H1 (cell line): Measurements from ENCODE around the gene RBL1. TPM values are rescaled to one million over a fixed set of nuclear protein-coding genes. Genes with fewer than 3 reads are reported as not detected.

ENCODE experiments used
- EZH2 ChIP-seq: fragments of 200-600 bp; sonication (generic); IDR thresholded peaks from 2 replicates; pipeline ENCODE4 v1.7.1; 2012; ENCODE audit warnings: low read depth, mild to moderate bottlenecking, moderate library complexity, low read length, inconsistent platforms; ENCODE audit not compliant: severe bottlenecking
- HDAC2 ChIP-seq, 2 experiments: fragments of 300-600 bp in 1 of 2; sonication (generic) in 1 of 2; IDR thresholded peaks; 2 replicates each; pipeline ENCODE4 v1.6.1; 2011 to 2012; ENCODE audit warnings: low read depth in 2 of 2, low read length in 2 of 2, mild to moderate bottlenecking in 2 of 2, moderate library complexity in 2 of 2, borderline replicate concordance in 1 of 2, inconsistent platforms in 1 of 2
- MAFK ChIP-seq: IDR thresholded peaks from 2 replicates; pipeline ENCODE4 v1.6.1; 2012; ENCODE audit warnings: low read depth, mild to moderate bottlenecking, improper control_type of control experiment, low read length
- SAP30 ChIP-seq: fragments of 300-600 bp; sonication (generic); IDR thresholded peaks from 2 replicates; pipeline ENCODE4 v1.7.1; 2012; ENCODE audit warnings: low read length, moderate library complexity, mild to moderate bottlenecking, inconsistent platforms; ENCODE audit not compliant: insufficient read depth, insufficient replicate concordance
- SIRT6 ChIP-seq: IDR thresholded peaks from one replicate; pipeline ENCODE4 v1.7.1; 2012; ENCODE audit warnings: low read length, inconsistent platforms
- TEAD4 ChIP-seq: IDR thresholded peaks from 2 replicates; pipeline ENCODE4 v1.6.1; 2012; ENCODE audit warnings: low read depth, low read length, inconsistent platforms, mixed read lengths
- polyA plus RNA-seq, 7 experiments: library from polyadenylated mRNA; depleted of rRNA in 3 of 7; stranded (reverse) in 5 of 7; unstranded in 2 of 7; fragments of >200 nt in 5 of 7; fragments of 200-250 nt in 2 of 7; gene quantifications; 1 replicate in 5 of 7; 2 replicates in 1 of 7; 4 replicates in 1 of 7; pipeline versions ENCODE4 v1.2.1 to v1.2.3, GENCODE V29; 2011 to 2013; ENCODE audit warnings: missing spikeins in 2 of 7, mixed read lengths in 2 of 7
- total RNA-seq: library from RNA; stranded (reverse); fragmentation: NEBNext Ultra II Directional; extraction: Animal tissue kit (Norgen Biotek cat#: 25700); gene quantifications from 2 replicates; pipeline ENCODE4 v1.2.1, GENCODE V29; 2021
- TF ChIP-seq, protein P1 (sequence below): fragments of 300-600 bp; sonication (generic); IDR thresholded peaks from 2 replicates; pipeline ENCODE4 v1.7.1; 2012; ENCODE audit warnings: low read length, moderate library complexity, mild to moderate bottlenecking, inconsistent platforms; ENCODE audit not compliant: insufficient replicate concordance
- TF ChIP-seq, protein P2 (sequence below): IDR thresholded peaks from 2 replicates; pipeline ENCODE4 v1.6.1; 2011; ENCODE audit warnings: low read depth, mild to moderate bottlenecking, low read length; ENCODE audit not compliant: insufficient read depth

Gene RBL1
- total and polyA plus RNA-seq, 2 of the 8 experiments (the other 6 are each of a cell fraction or from before 2014, with no cell fraction given) = 3.2 to 12.3 TPM

DNA sequence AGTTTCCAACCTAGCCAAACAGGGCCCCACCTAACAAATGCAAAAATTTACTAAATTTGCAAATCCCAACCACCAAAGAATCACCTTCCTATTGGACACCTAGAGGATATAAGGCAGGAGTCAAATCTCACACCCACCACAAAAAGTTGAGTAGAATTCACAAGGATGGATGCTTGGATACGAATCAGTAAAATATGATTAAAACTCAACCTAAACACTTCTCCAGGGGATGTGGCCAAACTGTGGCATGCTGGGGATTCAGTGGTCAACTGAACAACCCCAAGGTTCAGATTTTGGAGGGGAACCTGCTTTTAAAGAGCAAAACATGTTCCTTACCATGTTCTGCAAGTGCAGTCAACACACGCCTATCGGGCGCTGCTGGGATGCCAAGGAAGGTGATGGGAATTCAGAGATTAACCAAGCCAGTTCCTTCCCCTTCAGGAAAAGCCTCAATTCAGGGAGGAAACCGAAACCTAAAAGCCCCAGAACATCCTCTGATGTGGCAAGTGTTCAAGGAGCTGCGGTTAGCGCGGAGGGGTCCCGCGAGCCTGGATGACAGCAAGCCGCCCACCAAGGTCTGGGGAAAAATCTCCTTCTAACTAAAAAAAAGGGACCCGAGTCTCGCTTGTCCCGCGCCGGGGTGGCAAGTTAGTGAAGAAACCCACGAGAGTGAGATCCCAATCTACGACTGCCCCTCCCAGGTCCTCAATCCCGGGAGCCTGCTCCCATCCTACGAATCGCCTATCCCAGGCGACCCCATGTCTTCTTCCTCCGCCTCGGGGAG is 145.2 kb downstream of the RBL1 start (continued):
- TF ChIP-seq, protein P1, sequence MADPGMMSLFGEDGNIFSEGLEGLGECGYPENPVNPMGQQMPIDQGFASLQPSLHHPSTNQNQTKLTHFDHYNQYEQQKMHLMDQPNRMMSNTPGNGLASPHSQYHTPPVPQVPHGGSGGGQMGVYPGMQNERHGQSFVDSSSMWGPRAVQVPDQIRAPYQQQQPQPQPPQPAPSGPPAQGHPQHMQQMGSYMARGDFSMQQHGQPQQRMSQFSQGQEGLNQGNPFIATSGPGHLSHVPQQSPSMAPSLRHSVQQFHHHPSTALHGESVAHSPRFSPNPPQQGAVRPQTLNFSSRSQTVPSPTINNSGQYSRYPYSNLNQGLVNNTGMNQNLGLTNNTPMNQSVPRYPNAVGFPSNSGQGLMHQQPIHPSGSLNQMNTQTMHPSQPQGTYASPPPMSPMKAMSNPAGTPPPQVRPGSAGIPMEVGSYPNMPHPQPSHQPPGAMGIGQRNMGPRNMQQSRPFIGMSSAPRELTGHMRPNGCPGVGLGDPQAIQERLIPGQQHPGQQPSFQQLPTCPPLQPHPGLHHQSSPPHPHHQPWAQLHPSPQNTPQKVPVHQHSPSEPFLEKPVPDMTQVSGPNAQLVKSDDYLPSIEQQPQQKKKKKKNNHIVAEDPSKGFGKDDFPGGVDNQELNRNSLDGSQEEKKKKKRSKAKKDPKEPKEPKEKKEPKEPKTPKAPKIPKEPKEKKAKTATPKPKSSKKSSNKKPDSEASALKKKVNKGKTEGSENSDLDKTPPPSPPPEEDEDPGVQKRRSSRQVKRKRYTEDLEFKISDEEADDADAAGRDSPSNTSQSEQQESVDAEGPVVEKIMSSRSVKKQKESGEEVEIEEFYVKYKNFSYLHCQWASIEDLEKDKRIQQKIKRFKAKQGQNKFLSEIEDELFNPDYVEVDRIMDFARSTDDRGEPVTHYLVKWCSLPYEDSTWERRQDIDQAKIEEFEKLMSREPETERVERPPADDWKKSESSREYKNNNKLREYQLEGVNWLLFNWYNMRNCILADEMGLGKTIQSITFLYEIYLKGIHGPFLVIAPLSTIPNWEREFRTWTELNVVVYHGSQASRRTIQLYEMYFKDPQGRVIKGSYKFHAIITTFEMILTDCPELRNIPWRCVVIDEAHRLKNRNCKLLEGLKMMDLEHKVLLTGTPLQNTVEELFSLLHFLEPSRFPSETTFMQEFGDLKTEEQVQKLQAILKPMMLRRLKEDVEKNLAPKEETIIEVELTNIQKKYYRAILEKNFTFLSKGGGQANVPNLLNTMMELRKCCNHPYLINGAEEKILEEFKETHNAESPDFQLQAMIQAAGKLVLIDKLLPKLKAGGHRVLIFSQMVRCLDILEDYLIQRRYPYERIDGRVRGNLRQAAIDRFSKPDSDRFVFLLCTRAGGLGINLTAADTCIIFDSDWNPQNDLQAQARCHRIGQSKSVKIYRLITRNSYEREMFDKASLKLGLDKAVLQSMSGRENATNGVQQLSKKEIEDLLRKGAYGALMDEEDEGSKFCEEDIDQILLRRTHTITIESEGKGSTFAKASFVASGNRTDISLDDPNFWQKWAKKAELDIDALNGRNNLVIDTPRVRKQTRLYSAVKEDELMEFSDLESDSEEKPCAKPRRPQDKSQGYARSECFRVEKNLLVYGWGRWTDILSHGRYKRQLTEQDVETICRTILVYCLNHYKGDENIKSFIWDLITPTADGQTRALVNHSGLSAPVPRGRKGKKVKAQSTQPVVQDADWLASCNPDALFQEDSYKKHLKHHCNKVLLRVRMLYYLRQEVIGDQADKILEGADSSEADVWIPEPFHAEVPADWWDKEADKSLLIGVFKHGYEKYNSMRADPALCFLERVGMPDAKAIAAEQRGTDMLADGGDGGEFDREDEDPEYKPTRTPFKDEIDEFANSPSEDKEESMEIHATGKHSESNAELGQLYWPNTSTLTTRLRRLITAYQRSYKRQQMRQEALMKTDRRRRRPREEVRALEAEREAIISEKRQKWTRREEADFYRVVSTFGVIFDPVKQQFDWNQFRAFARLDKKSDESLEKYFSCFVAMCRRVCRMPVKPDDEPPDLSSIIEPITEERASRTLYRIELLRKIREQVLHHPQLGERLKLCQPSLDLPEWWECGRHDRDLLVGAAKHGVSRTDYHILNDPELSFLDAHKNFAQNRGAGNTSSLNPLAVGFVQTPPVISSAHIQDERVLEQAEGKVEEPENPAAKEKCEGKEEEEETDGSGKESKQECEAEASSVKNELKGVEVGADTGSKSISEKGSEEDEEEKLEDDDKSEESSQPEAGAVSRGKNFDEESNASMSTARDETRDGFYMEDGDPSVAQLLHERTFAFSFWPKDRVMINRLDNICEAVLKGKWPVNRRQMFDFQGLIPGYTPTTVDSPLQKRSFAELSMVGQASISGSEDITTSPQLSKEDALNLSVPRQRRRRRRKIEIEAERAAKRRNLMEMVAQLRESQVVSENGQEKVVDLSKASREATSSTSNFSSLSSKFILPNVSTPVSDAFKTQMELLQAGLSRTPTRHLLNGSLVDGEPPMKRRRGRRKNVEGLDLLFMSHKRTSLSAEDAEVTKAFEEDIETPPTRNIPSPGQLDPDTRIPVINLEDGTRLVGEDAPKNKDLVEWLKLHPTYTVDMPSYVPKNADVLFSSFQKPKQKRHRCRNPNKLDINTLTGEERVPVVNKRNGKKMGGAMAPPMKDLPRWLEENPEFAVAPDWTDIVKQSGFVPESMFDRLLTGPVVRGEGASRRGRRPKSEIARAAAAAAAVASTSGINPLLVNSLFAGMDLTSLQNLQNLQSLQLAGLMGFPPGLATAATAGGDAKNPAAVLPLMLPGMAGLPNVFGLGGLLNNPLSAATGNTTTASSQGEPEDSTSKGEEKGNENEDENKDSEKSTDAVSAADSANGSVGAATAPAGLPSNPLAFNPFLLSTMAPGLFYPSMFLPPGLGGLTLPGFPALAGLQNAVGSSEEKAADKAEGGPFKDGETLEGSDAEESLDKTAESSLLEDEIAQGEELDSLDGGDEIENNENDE = no peak
- TF ChIP-seq EZH2 (peak; percentile 11), TEAD4 (no peak), HDAC2 (IDR thresholded peaks at IDR 0.05; ENCODE audit: borderline replicate concordance in 1 of 2, low read depth in 2 of 2, low read length in 2 of 2) (no peak), SAP30 (peak; percentile 69), MAFK (no peak), SIRT6 (no peak)
- TF ChIP-seq, protein P2, sequence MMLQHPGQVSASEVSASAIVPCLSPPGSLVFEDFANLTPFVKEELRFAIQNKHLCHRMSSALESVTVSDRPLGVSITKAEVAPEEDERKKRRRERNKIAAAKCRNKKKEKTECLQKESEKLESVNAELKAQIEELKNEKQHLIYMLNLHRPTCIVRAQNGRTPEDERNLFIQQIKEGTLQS = no peak
